GM13976 (cell line): Measurements from ENCODE around the gene GNAQ.
"Not testable (repeated sequence)": the region's sequence is repeated elsewhere in the genome, so short reads cannot be mapped to it uniquely, and the experiment has no call there.

Experiments used
- DNase-seq: peaks from one replicate; pipeline ENCODE4 v3.0.0; 2012; ENCODE audit warnings: low spot score
- in situ Hi-C: fragments of 300-500 bp; cut with MboI; formaldehyde crosslinking; loops from one replicate; pipeline ENCODE4 v1.12.0; 2022; ENCODE audit warnings: low sequenced_read_pairs, mixed read lengths, inconsistent platforms; ENCODE audit not compliant: unreplicated experiment
- TF ChIP-seq, protein P1 (sequence below): IDR thresholded peaks from 2 replicates; pipeline ENCODE4 v1.5.1; 2012; ENCODE audit warnings: borderline replicate concordance, mild to moderate bottlenecking; ENCODE audit not compliant: insufficient read depth; ENCODE audit errors: extremely low read depth, missing control alignments, control extremely low read depth

The GNAQ gene

DNA sequence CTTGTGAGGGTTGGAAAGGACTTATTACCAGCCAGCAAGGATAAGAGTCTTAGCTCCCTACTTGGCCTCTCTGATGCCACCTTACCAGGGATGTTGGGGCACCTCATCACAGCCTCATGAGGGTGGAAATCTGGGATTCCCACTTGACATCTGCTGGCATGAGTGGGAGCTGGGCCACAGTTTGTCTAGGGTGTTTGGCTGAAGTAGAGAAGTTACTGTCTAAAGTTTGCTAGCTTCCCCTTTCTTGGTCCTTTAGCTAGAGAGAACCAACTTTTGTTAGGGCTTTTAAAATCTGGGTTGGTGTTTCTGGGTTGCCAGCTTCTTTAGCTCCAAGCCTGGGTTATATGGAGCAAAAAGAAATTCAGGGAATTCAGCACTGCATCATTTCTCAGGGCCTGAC lies 326.0 kb downstream of the GNAQ start:
- no peak for DNase-seq
- in situ Hi-C loops, result no loop called here
- TF ChIP-seq, protein P1, sequence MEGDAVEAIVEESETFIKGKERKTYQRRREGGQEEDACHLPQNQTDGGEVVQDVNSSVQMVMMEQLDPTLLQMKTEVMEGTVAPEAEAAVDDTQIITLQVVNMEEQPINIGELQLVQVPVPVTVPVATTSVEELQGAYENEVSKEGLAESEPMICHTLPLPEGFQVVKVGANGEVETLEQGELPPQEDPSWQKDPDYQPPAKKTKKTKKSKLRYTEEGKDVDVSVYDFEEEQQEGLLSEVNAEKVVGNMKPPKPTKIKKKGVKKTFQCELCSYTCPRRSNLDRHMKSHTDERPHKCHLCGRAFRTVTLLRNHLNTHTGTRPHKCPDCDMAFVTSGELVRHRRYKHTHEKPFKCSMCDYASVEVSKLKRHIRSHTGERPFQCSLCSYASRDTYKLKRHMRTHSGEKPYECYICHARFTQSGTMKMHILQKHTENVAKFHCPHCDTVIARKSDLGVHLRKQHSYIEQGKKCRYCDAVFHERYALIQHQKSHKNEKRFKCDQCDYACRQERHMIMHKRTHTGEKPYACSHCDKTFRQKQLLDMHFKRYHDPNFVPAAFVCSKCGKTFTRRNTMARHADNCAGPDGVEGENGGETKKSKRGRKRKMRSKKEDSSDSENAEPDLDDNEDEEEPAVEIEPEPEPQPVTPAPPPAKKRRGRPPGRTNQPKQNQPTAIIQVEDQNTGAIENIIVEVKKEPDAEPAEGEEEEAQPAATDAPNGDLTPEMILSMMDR, result no peak

DNA sequence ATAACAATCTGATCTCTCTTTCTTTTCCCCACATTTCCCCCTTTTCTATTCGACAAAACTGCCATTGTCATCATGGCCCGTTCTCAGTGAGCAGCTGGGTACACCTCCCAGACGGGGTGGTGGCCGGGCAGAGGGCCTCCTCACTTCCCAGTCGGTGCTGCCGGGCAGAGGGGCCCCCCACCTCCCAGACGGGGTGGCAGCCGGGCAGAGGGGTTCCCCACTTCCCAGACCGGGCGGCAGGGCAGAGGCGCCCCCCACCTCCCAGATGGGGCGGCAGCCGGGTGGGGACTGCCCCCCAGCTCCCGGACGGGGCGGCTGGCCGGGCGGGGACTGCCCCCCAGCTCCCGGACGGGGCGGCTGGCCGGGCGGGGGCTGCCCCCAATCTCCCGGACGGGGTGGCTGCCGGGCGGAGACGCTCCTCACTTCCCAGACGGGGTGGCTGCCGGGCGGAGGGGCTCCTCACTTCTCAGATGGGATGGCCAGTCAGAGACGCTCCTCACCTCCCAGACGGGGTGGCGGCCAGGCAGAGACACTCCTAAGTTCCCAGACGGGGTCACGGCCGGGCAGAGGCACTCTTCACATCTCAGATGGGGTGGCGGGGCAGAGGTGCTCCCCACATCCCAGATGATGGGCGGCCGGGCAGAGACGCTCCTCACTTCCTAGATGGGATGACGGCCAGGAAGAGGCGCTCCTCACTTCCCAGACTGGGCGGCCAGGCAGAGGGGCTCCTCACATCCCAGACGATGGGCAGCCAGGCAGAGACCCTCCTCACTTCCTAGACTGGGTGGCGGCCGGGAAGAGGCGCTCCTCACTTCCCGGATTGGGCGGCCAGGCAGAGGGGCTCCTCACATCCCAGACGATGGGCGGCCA lies 328.9 kb downstream of the GNAQ start:
- in situ Hi-C loops, DNase-seq: not testable (repeated sequence)

DNA sequence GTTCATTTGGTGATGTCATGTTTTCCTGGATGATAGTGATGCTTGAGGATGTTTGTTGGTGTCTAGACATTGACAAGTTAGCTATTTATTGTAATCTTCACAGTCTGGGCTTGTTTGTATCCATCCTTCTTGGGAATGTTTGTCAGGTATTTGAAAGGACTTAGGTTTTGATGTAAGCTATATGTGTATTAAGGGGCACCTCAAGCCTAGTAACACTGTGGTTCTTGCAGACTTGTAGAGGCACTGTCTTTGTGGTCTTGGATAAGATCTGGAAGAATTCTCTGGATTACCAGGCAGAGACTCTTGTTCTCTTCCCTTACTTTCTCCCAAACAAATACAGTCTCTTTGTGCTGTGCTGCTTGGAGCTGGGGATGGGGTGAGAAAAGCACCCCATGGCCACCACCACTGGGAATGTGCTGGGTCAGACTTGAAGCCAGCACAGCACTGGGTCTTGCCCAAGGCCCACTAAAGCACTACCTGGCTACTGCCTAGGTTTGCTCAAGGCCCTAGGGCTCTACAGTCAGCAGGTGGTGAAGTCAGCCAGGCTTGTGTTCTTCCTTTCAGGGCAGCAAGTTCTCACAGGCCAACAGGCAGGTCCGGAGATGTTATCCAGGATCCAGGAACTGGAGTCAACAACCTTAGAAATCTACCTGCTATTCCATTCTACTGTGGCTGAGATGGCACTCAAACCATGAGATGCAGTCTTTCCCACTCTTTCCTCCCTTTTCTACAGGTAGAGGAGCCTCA lies 334.2 kb downstream of the GNAQ start:
- DNase-seq, result no peak
- TF ChIP-seq, protein P1, result no peak
- in situ Hi-C loops, result no loop called here

DNA sequence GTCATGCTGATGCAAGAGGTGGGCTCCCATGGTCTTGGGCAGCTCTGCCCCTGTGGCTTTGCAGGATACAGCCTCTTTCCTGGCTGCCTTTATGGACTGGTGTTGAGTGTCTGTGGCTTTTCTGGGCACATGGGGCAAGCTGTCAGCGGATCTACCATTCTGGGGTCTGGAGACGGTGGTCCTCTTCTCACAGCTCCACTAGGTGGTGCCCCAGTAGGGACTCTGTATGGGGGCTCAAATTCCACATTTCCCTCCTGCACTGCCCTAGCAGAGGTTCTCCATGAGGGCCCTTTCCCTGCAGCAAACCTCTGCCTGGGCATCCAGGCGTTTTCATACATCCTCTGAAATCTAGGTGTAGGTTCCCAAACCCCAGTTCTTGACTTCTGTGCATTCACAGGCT lies 340.9 kb downstream of the GNAQ start:
- DNase-seq, in situ Hi-C loops: not testable (repeated sequence)

DNA sequence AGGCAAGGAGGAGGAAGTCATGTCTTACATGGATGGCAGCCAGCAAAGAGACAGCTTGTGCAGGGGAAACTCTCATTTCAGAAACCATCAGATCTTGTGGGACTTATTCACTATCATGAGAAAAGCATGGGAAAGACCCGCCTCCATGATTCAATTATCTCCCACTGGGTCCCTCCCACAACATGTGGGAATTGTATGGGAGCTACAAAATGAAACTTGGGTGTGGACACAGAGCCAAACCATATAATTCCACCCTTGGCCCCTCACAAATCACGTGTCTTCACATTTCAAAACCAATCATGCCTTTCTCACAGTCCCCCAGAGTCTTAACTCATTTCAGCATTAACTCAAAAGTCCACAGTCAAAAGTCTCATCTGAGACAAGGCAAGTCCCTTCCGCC lies 341.5 kb downstream of the GNAQ start:
- in situ Hi-C loops, DNase-seq: not testable (repeated sequence)

DNA sequence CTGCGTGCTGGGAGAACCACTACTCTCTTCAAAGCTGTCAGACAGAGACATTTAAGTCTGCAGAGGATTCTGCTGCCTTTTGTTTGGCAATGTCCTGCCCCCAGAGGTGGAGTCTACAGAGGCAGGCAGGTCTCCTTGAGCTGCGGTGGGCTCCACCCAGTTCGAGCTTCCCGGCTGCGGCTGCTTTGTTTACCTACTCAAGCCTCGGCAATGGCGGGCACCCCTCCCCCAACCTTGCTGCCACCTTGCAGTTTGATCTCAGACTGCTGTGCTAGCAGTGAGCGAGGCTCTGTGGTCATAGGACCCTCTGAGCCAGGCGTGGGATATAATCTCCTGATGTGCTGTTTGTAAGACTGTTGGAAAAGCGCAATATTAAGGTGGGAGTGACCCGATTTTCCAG lies 343.9 kb downstream of the GNAQ start:
- DNase-seq, in situ Hi-C loops: not testable (repeated sequence)

DNA sequence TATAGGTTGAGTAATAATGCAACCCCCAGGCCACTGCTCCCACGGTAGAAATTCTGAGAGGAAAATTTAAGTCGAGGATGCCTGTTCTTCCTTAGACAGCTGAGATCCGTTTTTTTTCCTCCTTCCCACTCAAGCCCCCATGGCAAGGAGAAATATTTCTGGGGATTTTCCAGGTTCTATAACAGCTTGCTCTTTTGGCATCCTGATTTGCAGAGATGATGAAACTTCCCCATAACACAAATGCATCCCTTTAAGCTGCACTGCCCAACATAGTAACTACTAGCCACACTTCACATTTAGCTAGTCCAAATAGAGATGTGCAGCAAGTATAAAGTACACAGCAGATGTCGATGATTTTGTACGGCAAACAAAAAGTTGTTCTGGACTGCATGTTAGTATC lies 351.0 kb downstream of the GNAQ start:
- in situ Hi-C loops, result no loop called here
- DNase-seq, result no peak
- TF ChIP-seq, protein P1, result no peak

DNA sequence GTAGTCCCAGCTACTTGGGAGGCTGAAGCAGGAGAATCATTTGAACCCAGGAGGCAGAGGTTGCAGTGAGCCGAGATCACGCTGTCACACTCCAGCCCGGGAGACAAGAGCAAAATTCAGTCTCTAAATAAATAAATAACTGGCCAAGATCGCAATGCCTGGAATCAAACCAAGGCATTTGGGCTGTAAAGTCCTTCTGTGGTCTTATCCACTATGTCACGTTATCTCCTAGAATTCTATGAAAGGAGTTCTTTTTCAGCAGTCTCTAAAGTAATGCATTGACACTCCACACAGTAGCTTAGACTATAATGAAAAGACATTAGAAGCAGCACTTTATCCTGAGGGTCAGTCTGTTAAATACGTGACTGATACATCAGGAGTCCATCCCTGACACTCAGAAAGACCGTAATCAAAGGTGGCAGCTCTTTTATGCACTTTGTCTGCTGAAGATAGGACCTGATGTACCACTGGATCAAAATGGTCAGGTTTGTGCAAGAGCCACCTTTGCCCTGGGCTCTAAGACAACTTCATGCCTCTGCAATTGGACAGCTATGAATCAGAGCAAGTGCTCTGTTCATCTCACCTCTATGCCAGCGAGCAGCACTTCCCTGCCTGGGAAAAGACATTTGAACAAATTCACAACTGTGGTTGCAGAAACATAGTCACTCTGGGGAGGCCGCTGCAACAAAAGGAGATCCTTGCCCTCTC lies 351.8 kb downstream of the GNAQ start:
- TF ChIP-seq, protein P1, result no peak
- DNase-seq, result no peak
- in situ Hi-C loops, result no loop called here
